HepG2 (cell line): ENCODE results near the gene CDC42BPG. TPM values are rescaled to one million over a fixed set of nuclear protein-coding genes. Genes with fewer than 3 reads are reported as not detected.

Source experiments
- ATF2 ChIP-seq: sonication (generic); formaldehyde crosslinking; IDR thresholded peaks from 2 replicates; pipeline ENCODE4 v1.4.0; 2020; ENCODE audit warnings: missing genetic modification reagents
- ATF7 ChIP-seq, 2 experiments: fragments of 450-650 bp in 1 of 2; sonication (generic) in 1 of 2; formaldehyde crosslinking in 1 of 2; IDR thresholded peaks; 2 replicates each; pipeline versions ENCODE4 v1.4.0 to v1.6.1; 2016 to 2020; ENCODE audit warnings: antibody characterized with exemption in 1 of 2, mild to moderate bottlenecking in 1 of 2, missing genetic modification reagents in 1 of 2
- FOXK1 ChIP-seq: sonication (generic); formaldehyde crosslinking; IDR thresholded peaks from 2 replicates; pipeline ENCODE4 v1.4.0; 2020; ENCODE audit warnings: low read depth, missing genetic modification reagents, borderline replicate concordance
- HMGXB3 ChIP-seq: sonication (generic); formaldehyde crosslinking; IDR thresholded peaks from 2 replicates; pipeline ENCODE4 v1.4.0; 2020; ENCODE audit warnings: missing genetic modification reagents, borderline replicate concordance
- MIXL1 ChIP-seq: IDR thresholded peaks from 2 replicates; pipeline ENCODE4 v1.6.1; 2016
- MXD4 ChIP-seq: IDR thresholded peaks from 2 replicates; pipeline ENCODE4 v1.6.1; 2016; ENCODE audit warnings: mild to moderate bottlenecking, missing biosample characterization, missing genetic modification reagents
- NAIF1 ChIP-seq: sonication (generic); formaldehyde crosslinking; IDR thresholded peaks from 2 replicates; pipeline ENCODE4 v1.5.0; 2020; ENCODE audit warnings: mild to moderate bottlenecking, missing genetic modification reagents, borderline replicate concordance
- NR2C2 ChIP-seq: sonication (generic); formaldehyde crosslinking; IDR thresholded peaks from 2 replicates; pipeline ENCODE4 v1.4.0; 2020; ENCODE audit warnings: missing genetic modification reagents, mild to moderate bottlenecking, moderate library complexity, borderline replicate concordance
- REL ChIP-seq: sonication (generic); formaldehyde crosslinking; conservative IDR thresholded peaks from 2 replicates; pipeline ENCODE4 v1.8.0; 2022; ENCODE audit warnings: mild to moderate bottlenecking, missing genetic modification reagents, moderate library complexity
- SAP130 ChIP-seq: IDR thresholded peaks from 2 replicates; pipeline ENCODE4 v1.6.1; 2016; ENCODE audit warnings: low read depth
- SOX6 ChIP-seq, 2 experiments: fragments of 450-650 bp in 1 of 2; sonication (generic) in 1 of 2; formaldehyde crosslinking in 1 of 2; IDR thresholded peaks; 2 replicates each; pipeline versions ENCODE4 v1.4.0 to v1.6.1; 2017 to 2020; ENCODE audit warnings: antibody characterized with exemption in 1 of 2, mild to moderate bottlenecking in 1 of 2, missing genetic modification reagents in 1 of 2
- SRSF1 ChIP-seq: fragments of 200-400 bp; formaldehyde crosslinking; optimal IDR thresholded peaks from 2 replicates; pipeline ENCODE3; 2017; ENCODE audit warnings: mild to moderate bottlenecking, low read depth, low read length, moderate library complexity
- TGIF2 ChIP-seq: IDR thresholded peaks from 2 replicates; pipeline ENCODE4 v1.6.1; 2016; ENCODE audit warnings: control low read depth, missing compliant biosample characterization
- XRCC5 ChIP-seq: fragments of 200-400 bp; formaldehyde crosslinking; optimal IDR thresholded peaks from 2 replicates; pipeline ENCODE3; 2017; ENCODE audit warnings: mild to moderate bottlenecking, low read length
- ZMYM4 ChIP-seq: sonication (generic); formaldehyde crosslinking; IDR thresholded peaks from 2 replicates; pipeline ENCODE4 v1.8.1; 2023; ENCODE audit warnings: mild to moderate bottlenecking, missing genetic modification reagents
- ZNF878 ChIP-seq: sonication (generic); formaldehyde crosslinking; IDR thresholded peaks from 2 replicates; pipeline ENCODE4 v1.8.1; 2023; ENCODE audit warnings: mild to moderate bottlenecking, missing genetic modification reagents, moderate library complexity
- polyA plus RNA-seq, 8 experiments: library from polyadenylated mRNA; depleted of rRNA in 3 of 8; stranded (reverse) in 7 of 8; unstranded in 1 of 8; fragments of >200 nt; fragmentation: Illumina TruSeq in 4 of 8; extraction: Trizol in 4 of 8; gene quantifications; 2 replicates each; pipeline versions ENCODE4 v1.2.1 to v1.2.3, GENCODE V29; 2011 to 2016; ENCODE audit warnings: low read depth in 4 of 8, missing spikeins in 1 of 8, mixed read lengths in 1 of 8; ENCODE audit not compliant: insufficient read depth in 1 of 8
- total RNA-seq, 5 experiments: library from RNA; depleted of rRNA; stranded (reverse); fragments of >200 nt; fragmentation: Illumina TruSeq; extraction: Trizol; gene quantifications; 2 replicates each; pipeline ENCODE4 v1.2.3, GENCODE V29; 2016; ENCODE audit warnings: low read depth in 1 of 5
- TF ChIP-seq, protein P1 (sequence below): IDR thresholded peaks from 2 replicates; pipeline ENCODE4 v1.6.1; 2016; ENCODE audit warnings: missing genetic modification reagents, missing compliant biosample characterization
- TF ChIP-seq, protein P2 (sequence below): IDR thresholded peaks from 2 replicates; pipeline ENCODE4 v1.6.1; 2016; ENCODE audit warnings: missing compliant biosample characterization, missing genetic modification reagents, borderline replicate concordance

CDC42BPG gene
- total and polyA plus RNA-seq, 2 of the 13 experiments (the other 11 are each of a cell fraction or from before 2014, with no cell fraction given), result 0.55 to 1.4 TPM

DNA sequence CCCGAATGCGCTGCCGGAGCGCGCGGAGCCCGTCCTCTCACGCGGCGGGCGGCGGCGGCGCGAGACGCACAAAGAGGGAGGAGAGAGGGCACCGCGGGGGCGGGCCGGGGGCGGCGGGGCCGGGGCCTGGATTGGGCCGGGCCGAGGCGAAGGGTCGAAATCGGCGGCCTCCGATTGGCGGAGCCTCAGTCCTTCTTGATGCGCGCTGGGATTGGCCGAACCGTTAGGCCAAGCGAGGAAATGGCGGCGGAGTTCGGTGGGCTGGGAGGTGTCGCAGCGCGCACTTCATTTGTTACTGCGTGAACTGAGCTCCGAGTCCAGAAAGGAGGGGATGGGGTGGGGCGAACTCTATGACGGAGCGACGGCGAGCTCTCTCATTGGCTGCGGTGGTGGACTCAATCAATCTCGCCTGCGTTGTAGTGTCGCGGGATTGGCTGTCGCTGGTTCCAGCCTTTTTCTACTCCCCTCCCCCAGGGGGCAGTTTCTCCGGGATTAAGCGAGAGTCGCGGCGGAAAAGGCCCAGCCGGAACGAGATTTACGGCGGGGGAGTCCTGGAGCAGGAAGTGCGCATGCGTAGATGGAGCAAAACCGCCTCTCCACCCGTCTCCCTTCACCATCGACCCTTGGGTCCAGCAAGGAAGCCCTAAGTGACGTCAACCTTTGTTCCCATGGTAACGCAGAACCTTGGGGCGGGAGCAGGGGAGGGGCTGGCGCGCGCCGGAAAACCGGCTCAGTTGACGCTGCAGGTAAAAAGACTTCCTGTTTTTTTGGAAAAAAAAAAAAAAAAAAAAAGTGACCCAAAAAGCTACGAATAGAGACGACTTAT lies 65.8 kb downstream of the CDC42BPG start, which contains the start of gene SF1 (continued):
- TF ChIP-seq XRCC5 (peak; percentile 67), TGIF2 (CRISPR knock-in tag) (0 out of 2 replicates have a peak, but pooled peaks have one; percentile 24), NR2C2 (peak; percentile 68), ZNF878 (CRISPR knock-in tag) (no peak), ATF7 (IDR thresholded peaks at IDR 0.05) (peak; percentile 88), ATF7 (CRISPR knock-in tag; IDR thresholded peaks at IDR 0.05) (peak; percentile 74; the same call in 1 of the 2 replicates), ZMYM4 (CRISPR knock-in tag) (peak; percentile 65), SAP130 (CRISPR knock-in tag) (peak; percentile 73), ATF2 (CRISPR knock-in tag) (peak; percentile 85), FOXK1 (CRISPR knock-in tag) (0 out of 2 replicates have a peak, but pooled peaks have one; percentile 60), NAIF1 (CRISPR knock-in tag) (peak; percentile 46; the same call in 1 of the 2 replicates), REL (CRISPR knock-in tag) (0 out of 2 replicates have a peak, but pooled peaks have one; percentile 61), SOX6 (IDR thresholded peaks at IDR 0.05) (no peak), SOX6 (CRISPR knock-in tag; IDR thresholded peaks at IDR 0.05) (peak; percentile 36), MIXL1 (CRISPR knock-in tag) (peak; percentile 10; the same call in 1 of the 2 replicates), MXD4 (CRISPR knock-in tag) (peak; percentile 22; the same call in 1 of the 2 replicates), HMGXB3 (CRISPR knock-in tag) (peak; percentile 39; the same call in 1 of the 2 replicates), SRSF1 (peak; percentile 66)
- TF ChIP-seq, protein P1, sequence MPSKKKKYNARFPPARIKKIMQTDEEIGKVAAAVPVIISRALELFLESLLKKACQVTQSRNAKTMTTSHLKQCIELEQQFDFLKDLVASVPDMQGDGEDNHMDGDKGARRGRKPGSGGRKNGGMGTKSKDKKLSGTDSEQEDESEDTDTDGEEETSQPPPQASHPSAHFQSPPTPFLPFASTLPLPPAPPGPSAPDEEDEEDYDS (CRISPR knock-in tag), result peak; percentile 94
- TF ChIP-seq, protein P2, sequence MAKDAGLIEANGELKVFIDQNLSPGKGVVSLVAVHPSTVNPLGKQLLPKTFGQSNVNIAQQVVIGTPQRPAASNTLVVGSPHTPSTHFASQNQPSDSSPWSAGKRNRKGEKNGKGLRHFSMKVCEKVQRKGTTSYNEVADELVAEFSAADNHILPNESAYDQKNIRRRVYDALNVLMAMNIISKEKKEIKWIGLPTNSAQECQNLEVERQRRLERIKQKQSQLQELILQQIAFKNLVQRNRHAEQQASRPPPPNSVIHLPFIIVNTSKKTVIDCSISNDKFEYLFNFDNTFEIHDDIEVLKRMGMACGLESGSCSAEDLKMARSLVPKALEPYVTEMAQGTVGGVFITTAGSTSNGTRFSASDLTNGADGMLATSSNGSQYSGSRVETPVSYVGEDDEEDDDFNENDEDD (CRISPR knock-in tag), result peak; percentile 32; the same call in 1 of the 2 replicates
